Memory B cell (primary cell): ENCODE data around the gene IGFL1.
"Not testable (repeated sequence)": the region's sequence is repeated elsewhere in the genome, so short reads cannot be mapped to it uniquely, and the experiment has no call there.

Source experiments
- ATAC-seq: fragments of 150-1000 bp; cut with Tn5 transposase; 2 replicates; pipeline ENCODE4 v1.10.0; 2021; ENCODE audit warnings: low read depth, mild to moderate bottlenecking, moderate library complexity
- DNase-seq, 2 donors: peaks; one replicate each; pipeline ENCODE4 v3.0.0; 2022; ENCODE audit warnings: low spot score in 2 of 2
- H3K27ac Mint-ChIP-seq: one replicate; pipeline ENCODE4 v1.8.0; 2022; ENCODE audit warnings: mild to moderate bottlenecking, moderate library complexity, mixed read lengths
- H3K27me3 Mint-ChIP-seq: one replicate; pipeline ENCODE4 v1.8.0; 2022; ENCODE audit warnings: mixed read lengths
- H3K36me3 Mint-ChIP-seq: one replicate; pipeline ENCODE4 v1.8.0; 2022; ENCODE audit warnings: mild to moderate bottlenecking, mixed read lengths
- H3K4me1 Mint-ChIP-seq: one replicate; pipeline ENCODE4 v1.8.0; 2022; ENCODE audit warnings: mixed read lengths
- H3K4me3 Mint-ChIP-seq: one replicate; pipeline ENCODE4 v1.8.0; 2022; ENCODE audit warnings: mild to moderate bottlenecking, moderate library complexity, mixed read lengths
- H3K9me3 Mint-ChIP-seq: one replicate; pipeline ENCODE4 v1.8.0; 2022; ENCODE audit warnings: mixed read lengths

Gene IGFL1

GRCh38 chr19:46225558-46226004 lies 4.0 kb upstream of the IGFL1 start:
- H3K9me3 Mint-ChIP-seq = no peaks in the 10 kb centered on the region
- no peak overlapping the region for H3K27ac Mint-ChIP-seq
- no peak for DNase-seq
- H3K36me3 Mint-ChIP-seq = no peaks in the 10 kb centered on the region
- no peaks in the 10 kb centered on the region for H3K4me1 Mint-ChIP-seq
- peaks cover 28% of the 10 kb centered on the region for H3K27me3 Mint-ChIP-seq
- no peak for ATAC-seq
- no peak overlapping the region for H3K4me3 Mint-ChIP-seq

- H3K27me3 Mint-ChIP-seq = peaks cover 28% of the 10 kb centered on the region
- DNase-seq = no peak
- no peak overlapping the region for H3K27ac Mint-ChIP-seq
- no peaks in the 10 kb centered on the region for H3K36me3 Mint-ChIP-seq
- no peak for ATAC-seq
- no peak overlapping the region for H3K4me3 Mint-ChIP-seq
- no peaks in the 10 kb centered on the region for H3K4me1 Mint-ChIP-seq
- no peaks in the 10 kb centered on the region for H3K9me3 Mint-ChIP-seq
These were observed 3.0 kb upstream of the IGFL1 start for GRCh38 chr19:46226438-46226973.

- Mint-ChIP-seq H3K27ac (no peak overlapping the region), H3K4me1 (no peaks in the 10 kb centered on the region), H3K4me3 (no peak overlapping the region), H3K36me3 (no peaks in the 10 kb centered on the region), H3K27me3 (peaks cover 15% of the 10 kb centered on the region), H3K9me3 (no peaks in the 10 kb centered on the region)
- DNase-seq (no peak), ATAC-seq (no peak)
These were observed 2.5 kb downstream of the IGFL1 start for GRCh38 chr19:46232029-46232428.

- ATAC-seq (no peak), DNase-seq (no peak)
- Mint-ChIP-seq H3K27ac (no peak overlapping the region), H3K9me3 (no peaks in the 10 kb centered on the region), H3K27me3 (peaks cover 13% of the 10 kb centered on the region), H3K36me3 (no peaks in the 10 kb centered on the region), H3K4me3 (no peak overlapping the region), H3K4me1 (no peaks in the 10 kb centered on the region)
These were observed 2.9 kb downstream of the IGFL1 start for GRCh38 chr19:46232468-46232867.

GRCh38 chr19:46232938-46233621 lies 3.5 kb downstream of the IGFL1 start:
- Mint-ChIP-seq H3K4me3 (no peak overlapping the region), H3K27ac (no peak overlapping the region), H3K36me3 (no peaks in the 10 kb centered on the region), H3K27me3 (peaks cover 12% of the 10 kb centered on the region), H3K9me3 (no peaks in the 10 kb centered on the region), H3K4me1 (no peaks in the 10 kb centered on the region)
- DNase-seq (no peak), ATAC-seq (no peak)

- H3K4me3 Mint-ChIP-seq, ATAC-seq, DNase-seq, H3K36me3 Mint-ChIP-seq, H3K9me3 Mint-ChIP-seq, H3K4me1 Mint-ChIP-seq, H3K27ac Mint-ChIP-seq: not testable (repeated sequence)
- H3K27me3 Mint-ChIP-seq = peaks cover 16% of the 10 kb centered on the region
These were observed 4.3 kb downstream of the IGFL1 start for GRCh38 chr19:46233871-46234270.

GRCh38 chr19:46238141-46238540 lies 8.6 kb downstream of the IGFL1 start:
- DNase-seq, H3K27ac Mint-ChIP-seq, H3K4me1 Mint-ChIP-seq, H3K36me3 Mint-ChIP-seq, ATAC-seq, H3K4me3 Mint-ChIP-seq, H3K9me3 Mint-ChIP-seq: not testable (repeated sequence)
- H3K27me3 Mint-ChIP-seq = peaks cover 17% of the 10 kb centered on the region

GRCh38 chr19:46239193-46240024 lies 9.9 kb downstream of the IGFL1 start:
- ATAC-seq (no peak), DNase-seq (no peak)
- Mint-ChIP-seq H3K4me1 (no peaks in the 10 kb centered on the region), H3K27me3 (peaks cover 21% of the 10 kb centered on the region), H3K4me3 (no peak overlapping the region), H3K27ac (no peak overlapping the region), H3K36me3 (no peaks in the 10 kb centered on the region), H3K9me3 (peaks cover 1% of the 10 kb centered on the region)

GRCh38 chr19:46240693-46241092 lies 11.2 kb downstream of the IGFL1 start:
- peaks cover 1% of the 10 kb centered on the region for H3K9me3 Mint-ChIP-seq
- H3K27me3 Mint-ChIP-seq = peaks cover 21% of the 10 kb centered on the region
- no peak overlapping the region for H3K27ac Mint-ChIP-seq
- ATAC-seq = no peak
- no peak for DNase-seq
- H3K4me1 Mint-ChIP-seq = no peaks in the 10 kb centered on the region
- no peaks in the 10 kb centered on the region for H3K36me3 Mint-ChIP-seq
- H3K4me3 Mint-ChIP-seq = no peak overlapping the region

- Mint-ChIP-seq H3K9me3 (peaks cover 1% of the 10 kb centered on the region), H3K27ac (no peak overlapping the region), H3K4me3 (no peak overlapping the region), H3K4me1 (no peaks in the 10 kb centered on the region), H3K27me3 (peaks cover 21% of the 10 kb centered on the region), H3K36me3 (no peaks in the 10 kb centered on the region)
- DNase-seq = no peak
- no peak for ATAC-seq
These were observed 12.1 kb downstream of the IGFL1 start for GRCh38 chr19:46241626-46242025.

- not testable (repeated sequence) for H3K27ac Mint-ChIP-seq, H3K4me1 Mint-ChIP-seq, ATAC-seq, H3K4me3 Mint-ChIP-seq, H3K36me3 Mint-ChIP-seq, DNase-seq, H3K9me3 Mint-ChIP-seq
- H3K27me3 Mint-ChIP-seq = peaks cover 22% of the 10 kb centered on the region
These were observed 13.6 kb downstream of the IGFL1 start for GRCh38 chr19:46243081-46243654.

- Mint-ChIP-seq H3K4me3 (no peak overlapping the region), H3K9me3 (no peaks in the 10 kb centered on the region), H3K27ac (no peak overlapping the region), H3K27me3 (peaks cover 11% of the 10 kb centered on the region), H3K4me1 (no peaks in the 10 kb centered on the region), H3K36me3 (no peaks in the 10 kb centered on the region)
- ATAC-seq = no peak
- DNase-seq = no peak
These were observed 20.7 kb downstream of the IGFL1 start for GRCh38 chr19:46250076-46250735.

- H3K4me1 Mint-ChIP-seq = no peaks in the 10 kb centered on the region
- DNase-seq (no peak), ATAC-seq (no peak)
- H3K27ac Mint-ChIP-seq = no peak overlapping the region
- H3K27me3 Mint-ChIP-seq = peaks cover 10% of the 10 kb centered on the region
- H3K36me3 Mint-ChIP-seq = no peaks in the 10 kb centered on the region
- H3K9me3 Mint-ChIP-seq = no peaks in the 10 kb centered on the region
- no peak overlapping the region for H3K4me3 Mint-ChIP-seq
These were observed 21.9 kb downstream of the IGFL1 start for GRCh38 chr19:46251416-46251815.

GRCh38 chr19:46254776-46255175 lies 25.2 kb downstream of the IGFL1 start:
- peaks cover 12% of the 10 kb centered on the region for H3K27me3 Mint-ChIP-seq

More at GRCh38 chr19:46254776-46255175, 25.2 kb downstream of the IGFL1 start:
- Mint-ChIP-seq H3K9me3 (no peaks in the 10 kb centered on the region), H3K4me3 (no peak overlapping the region), H3K27ac (no peak overlapping the region), H3K36me3 (no peaks in the 10 kb centered on the region), H3K4me1 (no peaks in the 10 kb centered on the region)
- no peak for ATAC-seq
- no peak for DNase-seq
